CD4-positive, alpha-beta T cell (primary cell): ENCODE data around the gene PLSCR1. TPM values are rescaled to one million over a fixed set of nuclear protein-coding genes. Genes with fewer than 3 reads are reported as not detected.
A peak's percentile ranks its signal among the peaks of the same experiment; 100 is the strongest.

Experiments
- ATAC-seq: fragments of 200-7000 bp; cut with Tn5 transposase; one replicate; pipeline ENCODE4 v1.10.0; 2022; ENCODE audit warnings: mild to moderate bottlenecking; ENCODE audit not compliant: poor library complexity
- CTCF ChIA-PET: fragments of 350-600 bp; sonication (Branson Sonifier 250); formaldehyde crosslinking; loops from one replicate; lab custom pipeline; 2021; ENCODE audit warnings: antibody characterized with exemption, inconsistent platforms; lab: Charles Lee
- POLR2A ChIA-PET: fragments of 350-600 bp; sonication (Branson Sonifier 250); formaldehyde crosslinking; loops from one replicate; lab custom pipeline; 2021; ENCODE audit warnings: antibody characterized with exemption, inconsistent platforms; lab: Charles Lee
- DNase-seq, 14 experiments: peaks; one replicate each; pipeline ENCODE4 v3.0.0-alpha.2; 2013 to 2020; ENCODE audit warnings: mixed read lengths in 2 of 14
- H3K27ac ChIP-seq, 2 donors: one replicate each; pipeline versions ENCODE4 v1.5.1 to v1.7.0; 2013; ENCODE audit warnings: low read length in 2 of 2, low read depth in 1 of 2, mild to moderate bottlenecking in 1 of 2
- H3K27me3 ChIP-seq, 2 experiments: 1 replicate in 1 of 2; 2 replicates in 1 of 2; pipeline versions ENCODE4 v1.6.1 to v1.7.0; 2013; ENCODE audit warnings: low read length in 2 of 2, control low read depth in 1 of 2, mild to moderate bottlenecking in 1 of 2, moderate library complexity in 1 of 2; ENCODE audit not compliant: insufficient read depth in 2 of 2, control insufficient read depth in 1 of 2
- H3K36me3 ChIP-seq: one replicate; pipeline ENCODE4 v1.6.1; 2013; ENCODE audit warnings: low read length, control low read depth; ENCODE audit not compliant: insufficient read depth
- H3K4me1 ChIP-seq: one replicate; pipeline ENCODE4 v1.6.1; 2013; ENCODE audit warnings: low read length, control low read depth; ENCODE audit not compliant: insufficient read depth
- H3K4me3 ChIP-seq: one replicate; pipeline ENCODE4 v1.5.1; 2013; ENCODE audit warnings: mild to moderate bottlenecking, low read length, moderate library complexity
- H3K9me3 ChIP-seq, 2 experiments: 1 replicate in 1 of 2; 2 replicates in 1 of 2; pipeline versions ENCODE4 v1.6.1 to v1.7.0; 2013; ENCODE audit warnings: low read length in 2 of 2, mild to moderate bottlenecking in 2 of 2, control low read depth in 1 of 2, moderate library complexity in 1 of 2; ENCODE audit not compliant: control insufficient read depth in 1 of 2, insufficient read depth in 1 of 2
- H3K27ac Mint-ChIP-seq: one replicate; pipeline ENCODE4 v1.8.0; 2020; ENCODE audit warnings: mixed read lengths
- H3K27me3 Mint-ChIP-seq: one replicate; pipeline ENCODE4 v1.8.0; 2021; ENCODE audit warnings: mixed read lengths
- H3K36me3 Mint-ChIP-seq: one replicate; pipeline ENCODE4 v1.8.0; 2021; ENCODE audit warnings: low read depth, mixed read lengths
- H3K4me1 Mint-ChIP-seq: one replicate; pipeline ENCODE4 v1.8.0; 2021; ENCODE audit warnings: low read depth, mixed read lengths
- H3K4me3 Mint-ChIP-seq: one replicate; pipeline ENCODE4 v1.8.0; 2020; ENCODE audit warnings: mild to moderate bottlenecking, mixed read lengths
- H3K9me3 Mint-ChIP-seq: one replicate; pipeline ENCODE4 v1.8.0; 2020; ENCODE audit warnings: mixed read lengths
- intact Hi-C, 2 experiments: fragments of 100-400 bp; cut with DNase I in 1 of 2; cut with micrococcal nuclease in 1 of 2; formaldehyde crosslinking; loops; one replicate each; pipeline versions ENCODE4 v1.15.1 to v1.9.0; 2023 to 2025; cut with DNase I, micrococcal nuclease
- total RNA-seq, 174 experiments: library from RNA in 2 of 174; stranded (reverse) in 2 of 174; gene quantifications; one replicate each; pipeline ENCODE4 v1.2.3 and lab custom pipeline; 2021 to 2026
- TF ChIP-seq, protein P1 (sequence below): fragments of 200-600 bp; IDR thresholded peaks from one replicate; pipeline ENCODE4 v1.8.0; 2022; ENCODE audit warnings: antibody characterized with exemption, mild to moderate bottlenecking

PLSCR1 gene
- total RNA-seq, 2 experiments from 2014 or later, result 8.2 to 8.3 TPM

DNA sequence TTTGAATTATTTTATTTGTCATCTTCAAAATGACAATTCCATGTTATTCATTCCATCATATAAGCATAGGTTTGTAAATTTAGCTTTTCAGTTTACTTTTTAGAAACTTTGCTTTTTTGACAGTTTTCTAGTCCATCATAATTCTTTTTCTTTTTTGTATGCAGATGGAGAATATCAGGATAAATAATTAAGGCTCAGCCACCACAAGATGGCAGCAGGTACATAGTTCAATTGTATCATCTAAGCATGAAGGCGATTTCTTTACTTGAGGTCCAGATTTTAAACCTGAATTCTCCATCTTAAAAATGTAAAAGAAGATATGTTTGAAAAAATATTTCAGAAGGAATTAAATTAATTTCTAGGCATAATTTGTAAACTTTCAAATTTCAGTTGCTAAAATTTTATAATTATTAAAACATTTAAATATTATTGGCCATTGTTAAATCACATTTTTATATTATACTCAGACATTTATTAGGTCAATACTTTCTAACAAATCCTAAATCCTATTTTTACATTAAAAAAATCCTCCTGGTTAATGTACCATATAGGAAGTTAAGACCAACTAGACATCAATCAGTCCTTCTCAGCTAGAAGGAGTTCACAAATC, 45.6 kb upstream of the PLSCR1 start:
- H3K4me3 ChIP-seq, result no peak overlapping the region
- no peak for ATAC-seq
- peak in 4 of 14 experiments; percentile 5 to 24 (median 10) for DNase-seq
- POLR2A ChIA-PET, result no interaction called here
- no peak overlapping the region for H3K4me3 Mint-ChIP-seq
- H3K27me3 ChIP-seq, result no peaks in the 10 kb centered on the region
- H3K36me3 ChIP-seq, result no peaks in the 10 kb centered on the region
- no peak overlapping the region for H3K27ac Mint-ChIP-seq
- H3K9me3 ChIP-seq, result no peaks in the 10 kb centered on the region
- TF ChIP-seq, protein P1, sequence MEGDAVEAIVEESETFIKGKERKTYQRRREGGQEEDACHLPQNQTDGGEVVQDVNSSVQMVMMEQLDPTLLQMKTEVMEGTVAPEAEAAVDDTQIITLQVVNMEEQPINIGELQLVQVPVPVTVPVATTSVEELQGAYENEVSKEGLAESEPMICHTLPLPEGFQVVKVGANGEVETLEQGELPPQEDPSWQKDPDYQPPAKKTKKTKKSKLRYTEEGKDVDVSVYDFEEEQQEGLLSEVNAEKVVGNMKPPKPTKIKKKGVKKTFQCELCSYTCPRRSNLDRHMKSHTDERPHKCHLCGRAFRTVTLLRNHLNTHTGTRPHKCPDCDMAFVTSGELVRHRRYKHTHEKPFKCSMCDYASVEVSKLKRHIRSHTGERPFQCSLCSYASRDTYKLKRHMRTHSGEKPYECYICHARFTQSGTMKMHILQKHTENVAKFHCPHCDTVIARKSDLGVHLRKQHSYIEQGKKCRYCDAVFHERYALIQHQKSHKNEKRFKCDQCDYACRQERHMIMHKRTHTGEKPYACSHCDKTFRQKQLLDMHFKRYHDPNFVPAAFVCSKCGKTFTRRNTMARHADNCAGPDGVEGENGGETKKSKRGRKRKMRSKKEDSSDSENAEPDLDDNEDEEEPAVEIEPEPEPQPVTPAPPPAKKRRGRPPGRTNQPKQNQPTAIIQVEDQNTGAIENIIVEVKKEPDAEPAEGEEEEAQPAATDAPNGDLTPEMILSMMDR, result peak; percentile 32
- H3K27me3 Mint-ChIP-seq, result peaks cover 4% of the 10 kb centered on the region
- no peaks in the 10 kb centered on the region for H3K4me1 Mint-ChIP-seq
- no peaks in the 10 kb centered on the region for H3K36me3 Mint-ChIP-seq
- H3K9me3 Mint-ChIP-seq, result no peaks in the 10 kb centered on the region
- no peak overlapping the region for H3K27ac ChIP-seq
- H3K4me1 ChIP-seq, result no peaks in the 10 kb centered on the region
- CTCF ChIA-PET, result interaction anchor here (0.9 kb wide), 1 partner anchor 10 kb away, joined by 3 read pairs; no protein-coding TSS in a partner anchor
- intact Hi-C loops, result no loop called here

DNA sequence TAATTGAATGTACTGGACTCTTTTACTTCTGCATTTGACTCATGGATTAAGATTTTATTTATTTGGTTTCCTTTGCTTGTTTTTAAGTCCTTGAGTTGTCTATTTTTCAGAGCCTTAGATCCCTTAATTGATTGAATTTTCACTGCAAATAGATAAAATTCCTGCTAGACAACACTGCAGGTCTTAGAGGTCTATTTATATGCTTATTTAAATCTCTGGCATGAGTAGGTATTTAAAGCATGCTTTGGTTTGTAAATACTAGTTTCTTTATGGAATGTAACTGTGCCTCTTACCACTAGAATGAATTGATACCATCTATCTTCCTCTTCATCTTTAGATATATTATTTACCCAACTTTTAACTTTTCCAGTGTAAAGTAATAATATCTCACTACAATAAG, 40.7 kb upstream of the PLSCR1 start:
- H3K4me3 ChIP-seq, result no peak overlapping the region
- intact Hi-C loops, result no loop called here
- peaks cover 12% of the 10 kb centered on the region for H3K27me3 Mint-ChIP-seq
- no peak overlapping the region for H3K4me3 Mint-ChIP-seq
- POLR2A ChIA-PET, result no interaction called here
- CTCF ChIA-PET, result no interaction called here
- no peaks in the 10 kb centered on the region for H3K27me3 ChIP-seq
- ATAC-seq (no peak), DNase-seq (no peak)
- TF ChIP-seq, protein P1, result no peak
- H3K9me3 ChIP-seq, result no peaks in the 10 kb centered on the region
- no peak overlapping the region for H3K27ac Mint-ChIP-seq
- no peak overlapping the region for H3K27ac ChIP-seq
- H3K4me1 Mint-ChIP-seq, result no peaks in the 10 kb centered on the region
- H3K9me3 Mint-ChIP-seq, result no peaks in the 10 kb centered on the region
- no peaks in the 10 kb centered on the region for H3K36me3 ChIP-seq
- H3K4me1 ChIP-seq, result no peaks in the 10 kb centered on the region
- no peaks in the 10 kb centered on the region for H3K36me3 Mint-ChIP-seq

DNA sequence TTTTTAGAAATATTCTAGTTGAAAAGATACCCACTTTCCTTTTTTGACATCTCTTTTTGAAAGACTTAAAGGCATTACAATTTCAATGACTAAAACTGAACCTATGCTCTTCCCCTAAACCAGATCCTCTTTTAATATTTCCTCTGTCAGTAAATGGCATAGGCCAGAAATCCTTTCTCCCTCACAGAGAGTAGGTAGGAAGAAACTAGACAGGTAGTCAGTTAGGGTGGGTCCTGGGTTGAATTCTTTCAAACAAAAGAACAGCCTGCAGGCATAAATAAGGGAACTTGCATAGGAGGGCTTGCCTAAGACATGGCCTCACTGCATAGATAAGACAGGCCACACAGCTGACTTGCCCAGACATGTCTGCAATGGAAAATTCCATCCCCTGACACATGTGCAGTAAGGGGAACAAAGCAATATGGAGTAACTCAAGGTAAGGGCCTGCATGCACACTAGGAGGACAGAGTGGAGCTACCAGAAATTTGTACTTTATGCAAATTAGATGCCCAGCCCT, 37.6 kb upstream of the PLSCR1 start:
- CTCF ChIA-PET, result no interaction called here
- peaks cover 19% of the 10 kb centered on the region for H3K27me3 Mint-ChIP-seq
- POLR2A ChIA-PET, result no interaction called here
- TF ChIP-seq, protein P1, result no peak
- ATAC-seq (no peak), DNase-seq (peak in 1 of 14 experiments; percentile 8)
- Histone ChIP-seq H3K36me3 (no peaks in the 10 kb centered on the region), H3K27me3 (no peaks in the 10 kb centered on the region), H3K27ac (no peak overlapping the region), H3K9me3 (no peaks in the 10 kb centered on the region), H3K4me3 (no peak overlapping the region), H3K4me1 (no peaks in the 10 kb centered on the region)
- H3K36me3 Mint-ChIP-seq, result no peaks in the 10 kb centered on the region
- H3K27ac Mint-ChIP-seq, result no peak overlapping the region
- intact Hi-C loops, result loop anchor here in 1 of 2 experiments (5.0 kb wide), 1 partner anchor 515 kb away; no protein-coding TSS in a partner anchor
- H3K9me3 Mint-ChIP-seq, result no peaks in the 10 kb centered on the region
- H3K4me3 Mint-ChIP-seq, result no peak overlapping the region
- no peaks in the 10 kb centered on the region for H3K4me1 Mint-ChIP-seq
